HepG2 (cell line): Measurements from ENCODE around the gene SMIM20. TPM values are rescaled to one million over a fixed set of nuclear protein-coding genes. Genes with fewer than 3 reads are reported as not detected.

Source experiments
- ATAC-seq: fragments of 200-7000 bp; cut with Tn5 transposase; 3 replicates; pipeline ENCODE4 v1.9.1; 2020; ENCODE audit warnings: mild to moderate bottlenecking, moderate library complexity
- BruUV-seq: library from RNA; stranded (reverse); fragments of 400-500 nt; replicated peaks from 2 replicates; lab custom pipeline; 2021; lab: Mats Ljungman, UMichigan
- CTCF ChIA-PET: fragments of 300-600 bp; formaldehyde crosslinking; extraction: SDS; loops from one replicate; lab custom pipeline; 2021; ENCODE audit warnings: low total read pairs, inconsistent platforms, low intra/inter-chr PET ratio; lab: Yijun Ruan, JAX
- POLR2A ChIA-PET: fragments of 350-600 bp; sonication (Branson Sonifier 250); formaldehyde crosslinking; loops from one replicate; lab custom pipeline; 2020; ENCODE audit warnings: antibody characterized with exemption, inconsistent platforms; lab: Yijun Ruan, JAX
- DNase-seq: peaks from one replicate; pipeline ENCODE4 v3.0.0-alpha.2; 2015; ENCODE audit warnings: low spot score
- FAIRE-seq: peaks from 3 replicates; lab custom pipeline; 2011; peaks lifted over from hg19 to GRCh38; lab: Jason Lieb, UNC
- H2AFZ ChIP-seq: one replicate; pipeline ENCODE4 v1.6.1; 2011; ENCODE audit warnings: low read length, inconsistent platforms
- H3K27ac ChIP-seq: fragments of 300-600 bp; 3 replicates; pipeline ENCODE4 v1.8.0; 2011; ENCODE audit warnings: mixed run types, mild to moderate bottlenecking, mixed read lengths, low read length, inconsistent platforms; ENCODE audit not compliant: insufficient read depth; ENCODE audit errors: extremely low read length
- H3K27me3 ChIP-seq, 2 experiments: fragments of 200-600 bp in 1 of 2; 2 replicates in 1 of 2; 3 replicates in 1 of 2; pipeline versions ENCODE4 v1.6.0 to v1.8.0; 2011; ENCODE audit warnings: low read length in 2 of 2, mild to moderate bottlenecking in 2 of 2, moderate library complexity in 2 of 2, inconsistent platforms in 1 of 2; ENCODE audit not compliant: insufficient read depth in 2 of 2, control insufficient read depth in 1 of 2
- H3K36me3 ChIP-seq, 2 experiments: fragments of 200-600 bp in 1 of 2; replicated peaks in 1 of 2; 2 replicates in 1 of 2; 3 replicates in 1 of 2; pipeline versions ENCODE4 v1.5.1 to v1.8.0; 2011; ENCODE audit warnings: low read length in 2 of 2, inconsistent platforms in 1 of 2; ENCODE audit not compliant: insufficient read depth in 2 of 2, control insufficient read depth in 1 of 2
- H3K4me1 ChIP-seq: 2 replicates; pipeline ENCODE4 v1.5.1; 2012; ENCODE audit warnings: low read length, inconsistent platforms; ENCODE audit not compliant: insufficient read depth
- H3K4me2 ChIP-seq: 2 replicates; pipeline ENCODE4 v1.6.0; 2011; ENCODE audit warnings: low read depth, low read length, inconsistent platforms
- H3K4me3 ChIP-seq, 3 experiments: fragments of 200-600 bp in 1 of 3; sonication (generic), shearing (Covaris generic) in 1 of 3; replicated peaks in 1 of 3; 2 replicates each; pipeline ENCODE4 v1.5.1; 2011 to 2016; ENCODE audit warnings: low read length in 3 of 3, inconsistent platforms in 2 of 3, low read depth in 2 of 3, mild to moderate bottlenecking in 2 of 3, control low read depth in 1 of 3, mixed read lengths in 1 of 3; ENCODE audit not compliant: insufficient read depth in 1 of 3
- H3K79me2 ChIP-seq: one replicate; pipeline ENCODE4 v1.6.1; 2011; ENCODE audit warnings: low read length, inconsistent platforms; ENCODE audit not compliant: insufficient read depth
- H3K9ac ChIP-seq: 2 replicates; pipeline ENCODE4 v1.6.0; 2011; ENCODE audit warnings: mild to moderate bottlenecking, low read depth, low read length, inconsistent platforms; ENCODE audit not compliant: insufficient read depth
- H3K9me3 ChIP-seq: 2 replicates; pipeline ENCODE4 v1.5.1; 2012; ENCODE audit warnings: mild to moderate bottlenecking, low read length
- H4K20me1 ChIP-seq: 2 replicates; pipeline ENCODE4 v1.6.0; 2011; ENCODE audit warnings: inconsistent platforms, mild to moderate bottlenecking, low read length, moderate library complexity; ENCODE audit not compliant: insufficient read depth
- BRD4 ChIP-seq: sonication (generic); formaldehyde crosslinking; IDR thresholded peaks from 2 replicates; pipeline ENCODE4 v1.4.0; 2020; ENCODE audit warnings: missing genetic modification reagents
- HOXA3 ChIP-seq: sonication (generic); formaldehyde crosslinking; IDR thresholded peaks from 2 replicates; pipeline ENCODE4 v1.5.0; 2020; ENCODE audit warnings: missing genetic modification reagents
- KAT2B ChIP-seq: fragments of 150-350 bp; IDR thresholded peaks from 2 replicates; pipeline ENCODE4 v1.6.1; 2014; ENCODE audit warnings: low read depth, low read length, borderline replicate concordance
- NFATC3 ChIP-seq: sonication (generic); formaldehyde crosslinking; IDR thresholded peaks from 2 replicates; pipeline ENCODE4 v1.5.1; 2020; ENCODE audit warnings: mild to moderate bottlenecking, missing genetic modification reagents
- SMAD1 ChIP-seq: sonication (generic); formaldehyde crosslinking; IDR thresholded peaks from 2 replicates; pipeline ENCODE4 v1.4.0; 2020; ENCODE audit warnings: missing genetic modification reagents, low read depth, mild to moderate bottlenecking, borderline replicate concordance
- SMAD9 ChIP-seq: sonication (generic); formaldehyde crosslinking; IDR thresholded peaks from 2 replicates; pipeline ENCODE4 v1.5.1; 2020; ENCODE audit warnings: mild to moderate bottlenecking, missing genetic modification reagents
- SP4 ChIP-seq: sonication (generic); formaldehyde crosslinking; IDR thresholded peaks from 2 replicates; pipeline ENCODE4 v1.8.1; 2023; ENCODE audit warnings: mild to moderate bottlenecking, missing genetic modification reagents
- TSC22D2 ChIP-seq: sonication (generic); formaldehyde crosslinking; IDR thresholded peaks from 2 replicates; pipeline ENCODE4 v1.5.1; 2020; ENCODE audit warnings: missing genetic modification reagents, mild to moderate bottlenecking, borderline replicate concordance
- ZFP41 ChIP-seq: sonication (generic); formaldehyde crosslinking; IDR thresholded peaks from 2 replicates; pipeline ENCODE4 v1.4.0; 2020; ENCODE audit warnings: mild to moderate bottlenecking, missing genetic modification reagents, borderline replicate concordance
- ZNF207 ChIP-seq: fragments of 450-650 bp; IDR thresholded peaks from 2 replicates; pipeline ENCODE4 v1.6.1; 2016; ENCODE audit warnings: antibody characterized with exemption, borderline replicate concordance
- ZNF3 ChIP-seq: IDR thresholded peaks from 2 replicates; pipeline ENCODE4 v1.7.0; 2017; ENCODE audit warnings: inconsistent platforms
- ZNF343 ChIP-seq: sonication (generic); formaldehyde crosslinking; IDR thresholded peaks from 2 replicates; pipeline ENCODE4 v1.4.0; 2020; ENCODE audit warnings: mild to moderate bottlenecking, missing genetic modification reagents
- ZNF652 ChIP-seq: IDR thresholded peaks from 2 replicates; pipeline ENCODE4 v1.6.1; 2016; ENCODE audit warnings: low read depth, borderline replicate concordance
- ZNF83 ChIP-seq: sonication (generic); formaldehyde crosslinking; IDR thresholded peaks from 2 replicates; pipeline ENCODE4 v1.4.0; 2020; ENCODE audit warnings: missing genetic modification reagents, mild to moderate bottlenecking, borderline replicate concordance
- WGBS: methylation state at CpG from one replicate; pipeline ENCODE4 v1.1.6; 2017; ENCODE audit warnings: low lambda C conversion rate; 5-methylcytosine and 5-hydroxymethylcytosine counted together
- in situ Hi-C: cut with HindIII; loops from 2 replicates; pipeline ENCODE4 v1.10.0; 2017; ENCODE audit warnings: low pct_unique_long_range_greater_than_20kb; ENCODE audit not compliant: extremely low pct_ligation_motif_present
- intact Hi-C: fragments of 100-400 bp; cut with micrococcal nuclease; formaldehyde crosslinking; loops from one replicate; pipeline ENCODE4 v1.10.0; 2022; ENCODE audit not compliant: unreplicated experiment
- polyA plus RNA-seq, 8 experiments: library from polyadenylated mRNA; depleted of rRNA in 3 of 8; stranded (reverse) in 7 of 8; unstranded in 1 of 8; fragments of >200 nt; fragmentation: Illumina TruSeq in 4 of 8; extraction: Trizol in 4 of 8; gene quantifications; 2 replicates each; pipeline versions ENCODE4 v1.2.1 to v1.2.3, GENCODE V29; 2011 to 2016; ENCODE audit warnings: low read depth in 4 of 8, missing spikeins in 1 of 8, mixed read lengths in 1 of 8; ENCODE audit not compliant: insufficient read depth in 1 of 8
- total RNA-seq, 5 experiments: library from RNA; depleted of rRNA; stranded (reverse); fragments of >200 nt; fragmentation: Illumina TruSeq; extraction: Trizol; gene quantifications; 2 replicates each; pipeline ENCODE4 v1.2.3, GENCODE V29; 2016; ENCODE audit warnings: low read depth in 1 of 5
- TF ChIP-seq, protein P1 (sequence below): sonication (generic); formaldehyde crosslinking; conservative IDR thresholded peaks from 2 replicates; pipeline ENCODE4 v1.4.0; 2020; ENCODE audit warnings: missing genetic modification reagents
- TF ChIP-seq, protein P2 (sequence below): sonication (generic); formaldehyde crosslinking; IDR thresholded peaks from 2 replicates; pipeline ENCODE4 v1.5.0; 2020; ENCODE audit warnings: missing genetic modification reagents
- TF ChIP-seq, protein P3 (sequence below): sonication (generic); formaldehyde crosslinking; IDR thresholded peaks from 2 replicates; pipeline ENCODE4 v1.9.0; 2021; ENCODE audit warnings: missing genetic modification reagents, mild to moderate bottlenecking, borderline replicate concordance
- TF ChIP-seq, protein P4 (sequence below): sonication (generic); formaldehyde crosslinking; IDR thresholded peaks from 2 replicates; pipeline ENCODE4 v1.4.0; 2020; ENCODE audit warnings: low read depth, mild to moderate bottlenecking, missing genetic modification reagents
- TF ChIP-seq, protein P5 (sequence below): sonication (generic); formaldehyde crosslinking; IDR thresholded peaks from 2 replicates; pipeline ENCODE4 v1.8.0; 2023; ENCODE audit warnings: mild to moderate bottlenecking, missing genetic modification reagents

SMIM20 gene
- total and polyA plus RNA-seq, 2 of the 13 experiments (the other 11 are each of a cell fraction or from before 2014, with no cell fraction given), result 26.3 to 30.2 TPM

DNA sequence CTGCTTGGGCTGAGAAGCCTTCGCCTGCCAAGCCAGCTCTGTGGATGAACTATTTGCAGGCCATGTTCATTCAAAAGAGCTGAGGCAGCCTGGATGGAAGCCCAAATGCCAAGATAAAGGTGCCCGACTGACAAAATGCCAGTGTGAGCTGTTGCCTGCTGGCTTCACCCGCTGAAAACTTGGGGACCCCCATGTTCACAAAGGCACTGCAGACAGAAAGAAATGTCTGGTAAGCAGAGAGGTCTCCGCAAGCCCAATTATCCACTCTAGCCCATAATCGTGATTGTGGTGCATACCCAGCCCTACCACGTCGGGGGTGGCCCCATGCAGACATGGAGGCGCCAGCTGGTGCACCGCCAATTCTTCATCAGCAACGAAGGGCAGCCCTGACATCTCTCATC lies 13.0 kb upstream of the SMIM20 start:
- ChIA-PET POLR2A (no interaction called here), CTCF (no interaction called here)
- H2AFZ ChIP-seq, result no peak overlapping the region
- ATAC-seq, result no peak
- no peak overlapping the region for H3K27ac ChIP-seq
- no peaks in the 10 kb centered on the region for H3K79me2 ChIP-seq
- FAIRE-seq, result no peak
- TF ChIP-seq, protein P1, sequence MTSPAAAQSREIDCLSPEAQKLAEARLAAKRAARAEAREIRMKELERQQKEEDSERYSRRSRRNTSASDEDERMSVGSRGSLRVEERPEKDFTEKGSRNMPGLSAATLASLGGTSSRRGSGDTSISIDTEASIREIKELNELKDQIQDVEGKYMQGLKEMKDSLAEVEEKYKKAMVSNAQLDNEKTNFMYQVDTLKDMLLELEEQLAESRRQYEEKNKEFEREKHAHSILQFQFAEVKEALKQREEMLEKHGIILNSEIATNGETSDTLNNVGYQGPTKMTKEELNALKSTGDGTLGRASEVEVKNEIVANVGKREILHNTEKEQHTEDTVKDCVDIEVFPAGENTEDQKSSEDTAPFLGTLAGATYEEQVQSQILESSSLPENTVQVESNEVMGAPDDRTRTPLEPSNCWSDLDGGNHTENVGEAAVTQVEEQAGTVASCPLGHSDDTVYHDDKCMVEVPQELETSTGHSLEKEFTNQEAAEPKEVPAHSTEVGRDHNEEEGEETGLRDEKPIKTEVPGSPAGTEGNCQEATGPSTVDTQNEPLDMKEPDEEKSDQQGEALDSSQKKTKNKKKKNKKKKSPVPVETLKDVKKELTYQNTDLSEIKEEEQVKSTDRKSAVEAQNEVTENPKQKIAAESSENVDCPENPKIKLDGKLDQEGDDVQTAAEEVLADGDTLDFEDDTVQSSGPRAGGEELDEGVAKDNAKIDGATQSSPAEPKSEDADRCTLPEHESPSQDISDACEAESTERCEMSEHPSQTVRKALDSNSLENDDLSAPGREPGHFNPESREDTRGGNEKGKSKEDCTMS, result no peak
- TF ChIP-seq, protein P2, sequence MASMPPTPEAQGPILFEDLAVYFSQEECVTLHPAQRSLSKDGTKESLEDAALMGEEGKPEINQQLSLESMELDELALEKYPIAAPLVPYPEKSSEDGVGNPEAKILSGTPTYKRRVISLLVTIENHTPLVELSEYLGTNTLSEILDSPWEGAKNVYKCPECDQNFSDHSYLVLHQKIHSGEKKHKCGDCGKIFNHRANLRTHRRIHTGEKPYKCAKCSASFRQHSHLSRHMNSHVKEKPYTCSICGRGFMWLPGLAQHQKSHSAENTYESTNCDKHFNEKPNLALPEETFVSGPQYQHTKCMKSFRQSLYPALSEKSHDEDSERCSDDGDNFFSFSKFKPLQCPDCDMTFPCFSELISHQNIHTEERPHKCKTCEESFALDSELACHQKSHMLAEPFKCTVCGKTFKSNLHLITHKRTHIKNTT (CRISPR knock-in tag), result no peak
- TF ChIP-seq NFATC3 (CRISPR knock-in tag), result no peak
- no peak for TF ChIP-seq SMAD9 (CRISPR knock-in tag)
- TF ChIP-seq, protein P3, sequence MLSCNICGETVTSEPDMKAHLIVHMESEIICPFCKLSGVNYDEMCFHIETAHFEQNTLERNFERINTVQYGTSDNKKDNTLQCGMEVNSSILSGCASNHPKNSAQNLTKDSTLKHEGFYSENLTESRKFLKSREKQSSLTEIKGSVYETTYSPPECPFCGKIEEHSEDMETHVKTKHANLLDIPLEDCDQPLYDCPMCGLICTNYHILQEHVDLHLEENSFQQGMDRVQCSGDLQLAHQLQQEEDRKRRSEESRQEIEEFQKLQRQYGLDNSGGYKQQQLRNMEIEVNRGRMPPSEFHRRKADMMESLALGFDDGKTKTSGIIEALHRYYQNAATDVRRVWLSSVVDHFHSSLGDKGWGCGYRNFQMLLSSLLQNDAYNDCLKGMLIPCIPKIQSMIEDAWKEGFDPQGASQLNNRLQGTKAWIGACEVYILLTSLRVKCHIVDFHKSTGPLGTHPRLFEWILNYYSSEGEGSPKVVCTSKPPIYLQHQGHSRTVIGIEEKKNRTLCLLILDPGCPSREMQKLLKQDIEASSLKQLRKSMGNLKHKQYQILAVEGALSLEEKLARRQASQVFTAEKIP, result no peak
- no peak for TF ChIP-seq ZNF207
- TF ChIP-seq ZNF652 (CRISPR knock-in tag), result no peak
- TF ChIP-seq ZFP41 (CRISPR knock-in tag), result no peak
- TF ChIP-seq ZNF83 (CRISPR knock-in tag), result no peak
- TF ChIP-seq BRD4 (CRISPR knock-in tag), result no peak
- TF ChIP-seq, protein P4, sequence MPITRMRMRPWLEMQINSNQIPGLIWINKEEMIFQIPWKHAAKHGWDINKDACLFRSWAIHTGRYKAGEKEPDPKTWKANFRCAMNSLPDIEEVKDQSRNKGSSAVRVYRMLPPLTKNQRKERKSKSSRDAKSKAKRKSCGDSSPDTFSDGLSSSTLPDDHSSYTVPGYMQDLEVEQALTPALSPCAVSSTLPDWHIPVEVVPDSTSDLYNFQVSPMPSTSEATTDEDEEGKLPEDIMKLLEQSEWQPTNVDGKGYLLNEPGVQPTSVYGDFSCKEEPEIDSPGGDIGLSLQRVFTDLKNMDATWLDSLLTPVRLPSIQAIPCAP (CRISPR knock-in tag), result no peak
- TF ChIP-seq KAT2B, result no peak
- TF ChIP-seq SMAD1 (CRISPR knock-in tag), result no peak
- TF ChIP-seq TSC22D2 (CRISPR knock-in tag), result no peak
- TF ChIP-seq, protein P5, sequence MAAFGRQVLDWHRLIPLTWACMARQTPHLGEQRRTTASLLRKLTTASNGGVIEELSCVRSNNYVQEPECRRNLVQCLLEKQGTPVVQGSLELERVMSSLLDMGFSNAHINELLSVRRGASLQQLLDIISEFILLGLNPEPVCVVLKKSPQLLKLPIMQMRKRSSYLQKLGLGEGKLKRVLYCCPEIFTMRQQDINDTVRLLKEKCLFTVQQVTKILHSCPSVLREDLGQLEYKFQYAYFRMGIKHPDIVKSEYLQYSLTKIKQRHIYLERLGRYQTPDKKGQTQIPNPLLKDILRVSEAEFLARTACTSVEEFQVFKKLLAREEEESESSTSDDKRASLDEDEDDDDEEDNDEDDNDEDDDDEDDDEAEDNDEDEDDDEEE (CRISPR knock-in tag), result no peak
- no peak for TF ChIP-seq HOXA3 (CRISPR knock-in tag)
- no peak for TF ChIP-seq SP4 (CRISPR knock-in tag)
- TF ChIP-seq ZNF3 (CRISPR knock-in tag), result no peak
- no peak for TF ChIP-seq ZNF343
- TF ChIP-seq, all 625 proteins: peak for 0
- Histone ChIP-seq H3K36me3 (no peaks in the 10 kb centered on the region), H4K20me1 (no peaks in the 10 kb centered on the region), H3K4me1 (peaks cover 14% of the 10 kb centered on the region), H3K4me3 (no peak overlapping the region), H3K9me3 (no peaks in the 10 kb centered on the region), H3K4me2 (no peak overlapping the region), H3K27me3 (no peaks in the 10 kb centered on the region), H3K9ac (no peak overlapping the region)
- WGBS, result 43% methylated on average over 3 of the region's 10 CpGs
- no peak for DNase-seq
- intact Hi-C loops (no loop called here), in situ Hi-C loops (no loop called here)
- BruUV-seq, result no TSS peak
